Hematopoietic multipotent progenitor cell treated with erythropoietin and hydrocortisone succinate and interleukin-3 and kit ligand, for 17 days (in vitro differentiated cells): Measurements from ENCODE around the gene AOAH.

Experiments used
- DNase-seq: peaks from one replicate; pipeline ENCODE4 v3.0.0-alpha.2; 2015; ENCODE audit warnings: low spot score

AOAH gene

GRCh38 chr7:36691983-36692382, 32.3 kb downstream of the AOAH start:
- DNase-seq = no peak

- DNase-seq = no peak
Observed at GRCh38 chr7:36690514-36691187, 33.6 kb downstream of the AOAH start.

GRCh38 chr7:36690041-36690440, 34.3 kb downstream of the AOAH start:
- no peak for DNase-seq

- no peak for DNase-seq
Observed at GRCh38 chr7:36686499-36686898, 37.8 kb downstream of the AOAH start.

- DNase-seq = no peak
Observed at GRCh38 chr7:36684954-36685353, 39.3 kb downstream of the AOAH start.

GRCh38 chr7:36683695-36684357, 40.5 kb downstream of the AOAH start:
- DNase-seq = no peak

GRCh38 chr7:36683111-36683510, 41.2 kb downstream of the AOAH start:
- no peak for DNase-seq

- DNase-seq = no peak
Observed at GRCh38 chr7:36682102-36682501, 42.2 kb downstream of the AOAH start.

GRCh38 chr7:36677769-36678437, 46.4 kb downstream of the AOAH start:
- DNase-seq = no peak

GRCh38 chr7:36673703-36674102, 50.6 kb downstream of the AOAH start:
- no peak for DNase-seq

GRCh38 chr7:36671432-36671829, 52.9 kb downstream of the AOAH start:
- DNase-seq = no peak

- peak; percentile 59 for DNase-seq
Observed at GRCh38 chr7:36670585-36671431, 53.5 kb downstream of the AOAH start.

- no peak for DNase-seq
Observed at GRCh38 chr7:36668750-36669149, 55.5 kb downstream of the AOAH start.

GRCh38 chr7:36668080-36668479, 56.2 kb downstream of the AOAH start:
- no peak for DNase-seq

- no peak for DNase-seq
Observed at GRCh38 chr7:36667007-36667745, 57.1 kb downstream of the AOAH start.

GRCh38 chr7:36663481-36663880, 60.8 kb downstream of the AOAH start:
- no peak for DNase-seq

GRCh38 chr7:36661135-36661840, 63.0 kb downstream of the AOAH start:
- no peak for DNase-seq

- DNase-seq = no peak
Observed at GRCh38 chr7:36659638-36660341, 64.5 kb downstream of the AOAH start.

- no peak for DNase-seq
Observed at GRCh38 chr7:36659172-36659516, 65.2 kb downstream of the AOAH start.

GRCh38 chr7:36658335-36659171, 65.7 kb downstream of the AOAH start:
- no peak for DNase-seq
